Liver (tissue), 3 donors: Measurements from ENCODE around the gene PPP2R5C.

Experiments
- CTCF ChIP-seq: fragments of 150-350 bp; IDR thresholded peaks from 2 replicates; pipeline ENCODE4 v1.5.1; 2017; ENCODE audit warnings: improper control_type of control experiment, low read depth, low read length; ENCODE audit not compliant: missing input control
- EGR1 ChIP-seq, 2 donors: IDR thresholded peaks; 2 replicates each; pipeline ENCODE4 v1.6.1; 2016 to 2018; ENCODE audit warnings: antibody characterized with exemption in 2 of 2, low read depth in 2 of 2
- FOXA1 ChIP-seq: IDR thresholded peaks from 2 replicates; pipeline ENCODE4 v1.6.1; 2016; ENCODE audit warnings: antibody characterized with exemption
- GABPA ChIP-seq, 2 donors: IDR thresholded peaks in 1 of 2; conservative IDR thresholded peaks in 1 of 2; 2 replicates each; pipeline ENCODE4 v1.6.1; 2016; ENCODE audit warnings: antibody characterized with exemption in 2 of 2, mild to moderate bottlenecking in 1 of 2, moderate library complexity in 1 of 2
- MAX ChIP-seq: IDR thresholded peaks from 2 replicates; pipeline ENCODE4 v1.6.1; 2016; ENCODE audit warnings: antibody characterized with exemption
- RAD21 ChIP-seq, 2 donors: IDR thresholded peaks; 2 replicates each; pipeline ENCODE4 v1.6.1; 2016; ENCODE audit warnings: antibody characterized with exemption in 2 of 2, mild to moderate bottlenecking in 2 of 2
- RXRA ChIP-seq, 2 donors: IDR thresholded peaks; 2 replicates each; pipeline ENCODE4 v1.6.1; 2017 to 2018; ENCODE audit warnings: antibody characterized with exemption in 2 of 2, mild to moderate bottlenecking in 1 of 2
- SP1 ChIP-seq: IDR thresholded peaks from 2 replicates; pipeline ENCODE4 v1.6.1; 2018; ENCODE audit warnings: antibody characterized with exemption, mild to moderate bottlenecking
- TAF1 ChIP-seq: conservative IDR thresholded peaks from 2 replicates; pipeline ENCODE4 v1.6.1; 2016; ENCODE audit warnings: antibody characterized with exemption, mild to moderate bottlenecking
- YY1 ChIP-seq: IDR thresholded peaks from 2 replicates; pipeline ENCODE4 v1.6.1; 2016; ENCODE audit warnings: antibody characterized with exemption, mild to moderate bottlenecking
- ZBTB33 ChIP-seq: IDR thresholded peaks from 2 replicates; pipeline ENCODE4 v1.6.1; 2016; ENCODE audit warnings: antibody characterized with exemption
- TF ChIP-seq, protein P1 (sequence below): IDR thresholded peaks from 2 replicates; pipeline ENCODE4 v1.6.1; 2016; ENCODE audit warnings: antibody characterized with exemption, mild to moderate bottlenecking
- donor health status: healthy.
- donor health status: healthy.

DNA sequence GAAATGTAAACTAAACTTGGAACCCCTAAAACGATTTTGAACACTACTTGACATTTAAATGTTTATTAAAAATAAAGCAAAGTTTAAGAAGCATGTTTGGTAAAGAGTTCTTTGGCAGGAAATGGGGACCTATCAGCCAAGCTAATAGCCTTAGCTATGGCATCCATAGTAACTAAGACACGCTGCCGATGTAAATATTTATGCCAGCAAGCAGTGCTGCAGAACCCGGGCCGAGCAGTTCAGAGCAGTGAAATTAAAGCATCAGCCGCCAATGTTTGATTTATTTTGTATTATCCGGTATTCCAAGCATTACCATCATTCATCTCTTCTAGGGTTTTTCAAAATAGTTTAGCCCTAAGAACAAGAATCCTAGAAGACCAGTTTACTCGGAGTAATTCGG is 61.6 kb downstream of the PPP2R5C start:
- no peak for TF ChIP-seq EGR1 (IDR thresholded peaks at IDR 0.05; ENCODE audit: low read depth in 2 of 2)
- TF ChIP-seq CTCF, result no peak
- no peak for TF ChIP-seq MAX
- TF ChIP-seq RAD21 (IDR thresholded peaks at IDR 0.05), result no peak
- TF ChIP-seq GABPA (IDR thresholded peaks at IDR 0.05 in 1 of 2, conservative IDR thresholded peaks at IDR 0.05 in 1 of 2), result no peak
- TF ChIP-seq, protein P1, sequence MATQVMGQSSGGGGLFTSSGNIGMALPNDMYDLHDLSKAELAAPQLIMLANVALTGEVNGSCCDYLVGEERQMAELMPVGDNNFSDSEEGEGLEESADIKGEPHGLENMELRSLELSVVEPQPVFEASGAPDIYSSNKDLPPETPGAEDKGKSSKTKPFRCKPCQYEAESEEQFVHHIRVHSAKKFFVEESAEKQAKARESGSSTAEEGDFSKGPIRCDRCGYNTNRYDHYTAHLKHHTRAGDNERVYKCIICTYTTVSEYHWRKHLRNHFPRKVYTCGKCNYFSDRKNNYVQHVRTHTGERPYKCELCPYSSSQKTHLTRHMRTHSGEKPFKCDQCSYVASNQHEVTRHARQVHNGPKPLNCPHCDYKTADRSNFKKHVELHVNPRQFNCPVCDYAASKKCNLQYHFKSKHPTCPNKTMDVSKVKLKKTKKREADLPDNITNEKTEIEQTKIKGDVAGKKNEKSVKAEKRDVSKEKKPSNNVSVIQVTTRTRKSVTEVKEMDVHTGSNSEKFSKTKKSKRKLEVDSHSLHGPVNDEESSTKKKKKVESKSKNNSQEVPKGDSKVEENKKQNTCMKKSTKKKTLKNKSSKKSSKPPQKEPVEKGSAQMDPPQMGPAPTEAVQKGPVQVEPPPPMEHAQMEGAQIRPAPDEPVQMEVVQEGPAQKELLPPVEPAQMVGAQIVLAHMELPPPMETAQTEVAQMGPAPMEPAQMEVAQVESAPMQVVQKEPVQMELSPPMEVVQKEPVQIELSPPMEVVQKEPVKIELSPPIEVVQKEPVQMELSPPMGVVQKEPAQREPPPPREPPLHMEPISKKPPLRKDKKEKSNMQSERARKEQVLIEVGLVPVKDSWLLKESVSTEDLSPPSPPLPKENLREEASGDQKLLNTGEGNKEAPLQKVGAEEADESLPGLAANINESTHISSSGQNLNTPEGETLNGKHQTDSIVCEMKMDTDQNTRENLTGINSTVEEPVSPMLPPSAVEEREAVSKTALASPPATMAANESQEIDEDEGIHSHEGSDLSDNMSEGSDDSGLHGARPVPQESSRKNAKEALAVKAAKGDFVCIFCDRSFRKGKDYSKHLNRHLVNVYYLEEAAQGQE, result no peak
- no peak for TF ChIP-seq YY1
- TF ChIP-seq TAF1, result no peak
- no peak for TF ChIP-seq RXRA (IDR thresholded peaks at IDR 0.05)
- TF ChIP-seq ZBTB33, result no peak
- TF ChIP-seq FOXA1, result no peak
- TF ChIP-seq SP1, result no peak
